ENCODE results near the gene SLC23A2. TPM values are rescaled to one million over a fixed set of nuclear protein-coding genes. Genes with fewer than 3 reads are reported as not detected.
"Not testable (repeated sequence)": the region's sequence is repeated elsewhere in the genome, so short reads cannot be mapped to it uniquely, and the experiment has no call there.

SLC23A2 gene
- polyA plus RNA-seq, 1 donor from 2014 or later, result 38.3 TPM

- H3K9me3 ChIP-seq (ENCODE audit: low read length), result no peaks in the 10 kb centered on the region
- H3K9ac ChIP-seq (ENCODE audit: low read length), result no peak overlapping the region
- no peaks in the 10 kb centered on the region for H3F3A ChIP-seq (ENCODE audit: insufficient read depth, low read length, poor library complexity, severe bottlenecking)
- H3K9me2 ChIP-seq (ENCODE audit: insufficient read depth, low read length), result no peaks in the 10 kb centered on the region
- H4K20me1 ChIP-seq (ENCODE audit: insufficient read depth), result no peaks in the 10 kb centered on the region
- no peaks in the 10 kb centered on the region for H3K27me3 ChIP-seq (ENCODE audit: insufficient read depth, low read depth, low read length)
- H3K4me3 ChIP-seq (ENCODE audit: low read length), result no peak overlapping the region
- H3K4me2 ChIP-seq (ENCODE audit: low read length), result no peak overlapping the region
- H2AFZ ChIP-seq (ENCODE audit: low read depth, low read length), result no peak overlapping the region
- H3K36me3 ChIP-seq (ENCODE audit: insufficient read depth, low read length), result no peaks in the 10 kb centered on the region
- TF ChIP-seq, protein P1, sequence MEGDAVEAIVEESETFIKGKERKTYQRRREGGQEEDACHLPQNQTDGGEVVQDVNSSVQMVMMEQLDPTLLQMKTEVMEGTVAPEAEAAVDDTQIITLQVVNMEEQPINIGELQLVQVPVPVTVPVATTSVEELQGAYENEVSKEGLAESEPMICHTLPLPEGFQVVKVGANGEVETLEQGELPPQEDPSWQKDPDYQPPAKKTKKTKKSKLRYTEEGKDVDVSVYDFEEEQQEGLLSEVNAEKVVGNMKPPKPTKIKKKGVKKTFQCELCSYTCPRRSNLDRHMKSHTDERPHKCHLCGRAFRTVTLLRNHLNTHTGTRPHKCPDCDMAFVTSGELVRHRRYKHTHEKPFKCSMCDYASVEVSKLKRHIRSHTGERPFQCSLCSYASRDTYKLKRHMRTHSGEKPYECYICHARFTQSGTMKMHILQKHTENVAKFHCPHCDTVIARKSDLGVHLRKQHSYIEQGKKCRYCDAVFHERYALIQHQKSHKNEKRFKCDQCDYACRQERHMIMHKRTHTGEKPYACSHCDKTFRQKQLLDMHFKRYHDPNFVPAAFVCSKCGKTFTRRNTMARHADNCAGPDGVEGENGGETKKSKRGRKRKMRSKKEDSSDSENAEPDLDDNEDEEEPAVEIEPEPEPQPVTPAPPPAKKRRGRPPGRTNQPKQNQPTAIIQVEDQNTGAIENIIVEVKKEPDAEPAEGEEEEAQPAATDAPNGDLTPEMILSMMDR (IDR thresholded peaks at IDR 0.05; ENCODE audit: poor library complexity, severe bottlenecking), result no peak
- TF ChIP-seq RAD21 (conservative IDR thresholded peaks at IDR 0.05) (no peak), EP300 (conservative IDR thresholded peaks at IDR 0.05; ENCODE audit: poor library complexity, severe bottlenecking) (no peak), EZH2 (IDR thresholded peaks at IDR 0.05; ENCODE audit: borderline replicate concordance, insufficient read depth, low read length, poor library complexity, severe bottlenecking) (no peak), POLR2AphosphoS5 (IDR thresholded peaks at IDR 0.05) (no peak), SMC3 (conservative IDR thresholded peaks at IDR 0.05; ENCODE audit: poor library complexity) (no peak), MXI1 (conservative IDR thresholded peaks at IDR 0.05; ENCODE audit: poor library complexity, severe bottlenecking) (no peak), TAF1 (IDR thresholded peaks at IDR 0.05; ENCODE audit: low read depth) (no peak)
- TF ChIP-seq, protein P2, sequence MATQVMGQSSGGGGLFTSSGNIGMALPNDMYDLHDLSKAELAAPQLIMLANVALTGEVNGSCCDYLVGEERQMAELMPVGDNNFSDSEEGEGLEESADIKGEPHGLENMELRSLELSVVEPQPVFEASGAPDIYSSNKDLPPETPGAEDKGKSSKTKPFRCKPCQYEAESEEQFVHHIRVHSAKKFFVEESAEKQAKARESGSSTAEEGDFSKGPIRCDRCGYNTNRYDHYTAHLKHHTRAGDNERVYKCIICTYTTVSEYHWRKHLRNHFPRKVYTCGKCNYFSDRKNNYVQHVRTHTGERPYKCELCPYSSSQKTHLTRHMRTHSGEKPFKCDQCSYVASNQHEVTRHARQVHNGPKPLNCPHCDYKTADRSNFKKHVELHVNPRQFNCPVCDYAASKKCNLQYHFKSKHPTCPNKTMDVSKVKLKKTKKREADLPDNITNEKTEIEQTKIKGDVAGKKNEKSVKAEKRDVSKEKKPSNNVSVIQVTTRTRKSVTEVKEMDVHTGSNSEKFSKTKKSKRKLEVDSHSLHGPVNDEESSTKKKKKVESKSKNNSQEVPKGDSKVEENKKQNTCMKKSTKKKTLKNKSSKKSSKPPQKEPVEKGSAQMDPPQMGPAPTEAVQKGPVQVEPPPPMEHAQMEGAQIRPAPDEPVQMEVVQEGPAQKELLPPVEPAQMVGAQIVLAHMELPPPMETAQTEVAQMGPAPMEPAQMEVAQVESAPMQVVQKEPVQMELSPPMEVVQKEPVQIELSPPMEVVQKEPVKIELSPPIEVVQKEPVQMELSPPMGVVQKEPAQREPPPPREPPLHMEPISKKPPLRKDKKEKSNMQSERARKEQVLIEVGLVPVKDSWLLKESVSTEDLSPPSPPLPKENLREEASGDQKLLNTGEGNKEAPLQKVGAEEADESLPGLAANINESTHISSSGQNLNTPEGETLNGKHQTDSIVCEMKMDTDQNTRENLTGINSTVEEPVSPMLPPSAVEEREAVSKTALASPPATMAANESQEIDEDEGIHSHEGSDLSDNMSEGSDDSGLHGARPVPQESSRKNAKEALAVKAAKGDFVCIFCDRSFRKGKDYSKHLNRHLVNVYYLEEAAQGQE (IDR thresholded peaks at IDR 0.05; ENCODE audit: borderline replicate concordance), result no peak
- H3K27ac ChIP-seq (ENCODE audit: low read length), result no peak overlapping the region
- H3K79me2 ChIP-seq (replicated peaks; ENCODE audit: insufficient read depth, low read length), result no peaks in the 10 kb centered on the region
Observed at GRCh38 chr20:5008759-5009158, 7.4 kb upstream of the SLC23A2 start.

DNA sequence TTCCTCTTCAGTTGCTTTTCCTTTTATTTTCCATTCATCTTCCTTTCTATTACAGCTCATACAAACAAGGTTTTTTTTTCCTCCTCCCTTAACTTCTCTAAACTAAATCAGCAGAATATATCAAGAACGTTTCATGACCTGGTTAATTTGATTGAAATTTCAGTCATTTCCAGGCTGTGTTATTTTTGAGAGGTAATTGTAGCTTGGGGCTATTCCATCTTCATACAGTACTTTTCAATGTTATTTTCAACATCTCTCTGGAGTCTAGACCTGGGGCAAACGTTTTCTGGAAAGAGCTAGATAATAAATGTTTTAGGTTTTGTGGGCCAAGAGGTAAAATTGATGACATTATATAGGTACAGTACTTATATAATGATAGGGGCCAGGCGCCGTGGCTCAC, 4.0 kb upstream of the SLC23A2 start:
- Histone ChIP-seq H4K20me1 (ENCODE audit: insufficient read depth) (no peaks in the 10 kb centered on the region), H3K9me3 (ENCODE audit: low read length) (no peaks in the 10 kb centered on the region), H3K9ac (ENCODE audit: low read length) (no peak overlapping the region), H3K27me3 (ENCODE audit: insufficient read depth, low read depth, low read length) (no peaks in the 10 kb centered on the region), H2AFZ (ENCODE audit: low read depth, low read length) (no peak overlapping the region), H3F3A (ENCODE audit: insufficient read depth, low read length, poor library complexity, severe bottlenecking) (no peaks in the 10 kb centered on the region), H3K79me2 (replicated peaks; ENCODE audit: insufficient read depth, low read length) (peaks cover 4% of the 10 kb centered on the region), H3K4me2 (ENCODE audit: low read length) (no peak overlapping the region), H3K36me3 (ENCODE audit: insufficient read depth, low read length) (no peaks in the 10 kb centered on the region), H3K9me2 (ENCODE audit: insufficient read depth, low read length) (no peaks in the 10 kb centered on the region), H3K27ac (ENCODE audit: low read length) (no peak overlapping the region), H3K4me3 (ENCODE audit: low read length) (no peak overlapping the region)
- TF ChIP-seq MXI1 (conservative IDR thresholded peaks at IDR 0.05; ENCODE audit: poor library complexity, severe bottlenecking) (no peak), RAD21 (conservative IDR thresholded peaks at IDR 0.05) (no peak), SMC3 (conservative IDR thresholded peaks at IDR 0.05; ENCODE audit: poor library complexity) (no peak), POLR2AphosphoS5 (IDR thresholded peaks at IDR 0.05) (no peak), EZH2 (IDR thresholded peaks at IDR 0.05; ENCODE audit: borderline replicate concordance, insufficient read depth, low read length, poor library complexity, severe bottlenecking) (no peak), TAF1 (IDR thresholded peaks at IDR 0.05; ENCODE audit: low read depth) (no peak), EP300 (conservative IDR thresholded peaks at IDR 0.05; ENCODE audit: poor library complexity, severe bottlenecking) (no peak)
- TF ChIP-seq, protein P2 (IDR thresholded peaks at IDR 0.05; ENCODE audit: borderline replicate concordance), result no peak
- TF ChIP-seq, protein P1 (IDR thresholded peaks at IDR 0.05; ENCODE audit: poor library complexity, severe bottlenecking), result no peak

GRCh38 chr20:5004825-5005224, 3.5 kb upstream of the SLC23A2 start:
- not testable (repeated sequence) for H3K36me3 ChIP-seq (ENCODE audit: insufficient read depth, low read length); H3K9me2 ChIP-seq (ENCODE audit: insufficient read depth, low read length); H2AFZ ChIP-seq (ENCODE audit: low read depth, low read length); H3K9ac ChIP-seq (ENCODE audit: low read length); H3K79me2 ChIP-seq (replicated peaks; ENCODE audit: insufficient read depth, low read length); H3K27me3 ChIP-seq (ENCODE audit: insufficient read depth, low read depth, low read length); H3K4me3 ChIP-seq (ENCODE audit: low read length); H3K9me3 ChIP-seq (ENCODE audit: low read length); H3K4me2 ChIP-seq (ENCODE audit: low read length); H3F3A ChIP-seq (ENCODE audit: insufficient read depth, low read length, poor library complexity, severe bottlenecking); H4K20me1 ChIP-seq (ENCODE audit: insufficient read depth); H3K27ac ChIP-seq (ENCODE audit: low read length)

Measured in neural cell (in vitro differentiated cells).